Jurkat, Clone E6-1 (cell line): Measurements from ENCODE around the gene TMEM181.
A peak's percentile ranks its signal among the peaks of the same experiment; 100 is the strongest.

Experiments used
- DNase-seq: peaks from one replicate; pipeline ENCODE4 v3.0.0-alpha.2; 2011; ENCODE audit warnings: low read depth, low spot score
- H3K4me3 ChIP-seq: 2 replicates; pipeline ENCODE4 v1.5.1; 2011; ENCODE audit warnings: mild to moderate bottlenecking, low read length, control low read depth, moderate library complexity

TMEM181 gene

DNA sequence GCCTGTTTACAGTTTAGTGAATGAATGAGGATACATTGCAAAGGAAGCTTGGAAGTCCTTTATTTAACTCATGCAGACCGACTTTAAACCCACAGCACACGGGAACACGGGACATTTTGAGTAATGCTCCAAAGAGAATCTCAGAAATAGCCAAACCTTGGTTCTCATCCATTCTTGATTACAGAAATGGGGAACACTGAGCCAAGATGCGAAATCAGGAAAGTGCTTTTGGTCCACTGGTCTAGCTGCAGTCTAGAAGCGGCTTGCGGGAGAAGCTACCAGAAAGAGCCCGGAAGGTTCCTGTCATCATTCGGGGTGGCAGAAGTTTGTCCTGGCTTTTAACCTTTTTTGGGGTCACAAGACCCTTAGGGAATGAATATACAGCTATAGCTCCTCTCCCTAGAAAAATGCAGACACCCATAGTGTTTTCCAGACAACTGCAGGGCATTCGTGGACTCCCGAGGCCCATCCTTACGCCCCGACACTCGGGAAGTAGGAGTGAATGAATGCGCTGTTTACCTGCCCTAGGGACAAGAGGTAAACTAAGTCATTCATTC is 475 bp upstream of the TMEM181 start:
- DNase-seq, result no peak
- peak overlapping the region; percentile 55 for H3K4me3 ChIP-seq

DNA sequence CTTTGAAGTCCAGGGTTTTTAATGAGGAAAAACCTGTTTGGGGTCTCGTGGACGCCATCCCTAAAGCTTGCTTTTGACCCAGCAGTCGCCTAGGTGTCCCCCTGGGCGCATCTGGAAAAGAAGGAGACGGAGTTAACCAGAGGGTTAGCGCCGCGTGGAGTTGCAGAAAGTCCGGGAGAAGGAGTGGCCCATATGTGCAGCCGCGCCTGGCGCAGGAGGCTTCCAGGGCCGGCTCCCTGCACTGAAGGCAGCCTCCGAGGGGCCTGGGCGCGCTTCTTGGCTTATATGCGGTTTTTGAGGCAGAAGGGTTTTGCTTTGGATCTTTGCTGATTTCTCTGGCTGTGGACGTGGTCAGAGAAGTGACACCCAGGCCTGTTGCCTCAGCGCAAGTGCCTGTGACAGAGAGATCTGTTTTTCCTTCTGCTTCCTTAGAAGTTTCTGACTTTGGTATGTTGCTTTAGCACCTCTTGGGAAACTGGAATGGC is 987 bp downstream of the TMEM181 start:
- DNase-seq, result no peak
- peak overlapping the region; percentile 70 for H3K4me3 ChIP-seq

DNA sequence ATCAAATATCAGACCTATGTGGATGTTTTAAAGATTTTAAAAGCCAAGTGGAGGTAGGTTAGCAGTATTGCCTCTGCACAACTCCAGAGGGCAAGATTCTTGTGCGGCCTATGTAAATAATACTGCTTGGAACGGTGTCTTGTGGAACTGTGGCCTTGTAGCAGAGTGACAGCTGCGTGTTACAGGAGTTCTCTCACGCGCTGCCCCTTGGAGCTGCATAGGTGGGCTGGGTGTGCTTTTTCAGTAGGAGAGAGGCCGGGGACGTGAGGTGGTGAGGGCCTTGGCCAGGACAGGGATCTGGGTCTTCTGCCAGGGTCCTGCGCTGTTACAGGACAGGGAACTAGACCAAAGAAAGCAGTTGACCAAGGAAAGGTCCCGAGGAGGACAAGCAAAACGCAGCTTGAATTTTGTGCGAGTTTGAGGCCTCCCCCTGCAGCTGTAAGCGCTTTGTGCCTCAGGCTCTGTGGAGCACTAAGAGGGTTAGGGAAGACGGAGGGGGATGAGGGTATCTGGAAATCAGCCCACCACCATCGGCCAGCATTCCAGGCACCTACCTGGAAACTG is 1.5 kb downstream of the TMEM181 start:
- H3K4me3 ChIP-seq, result peak overlapping the region; percentile 70
- no peak for DNase-seq

DNA sequence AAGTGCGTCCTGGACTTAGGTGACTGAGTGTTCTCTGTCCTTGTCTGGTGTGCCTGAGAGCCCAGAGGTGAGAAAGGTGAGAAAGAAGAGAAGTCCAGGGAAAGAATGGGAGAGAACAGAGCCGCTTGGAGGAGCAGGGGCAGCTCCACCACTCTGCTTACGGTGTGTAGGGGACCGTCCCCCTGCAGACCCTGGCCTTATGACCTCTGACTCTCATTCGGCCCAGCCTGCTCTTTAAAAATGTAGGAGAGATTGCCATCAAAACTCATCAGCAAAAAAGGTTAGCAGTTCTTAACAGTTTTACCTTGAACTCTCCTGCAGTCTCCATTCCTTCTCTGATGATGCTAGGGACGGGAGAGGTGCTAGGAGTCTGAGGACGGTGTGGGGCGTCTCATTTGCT is 2.0 kb downstream of the TMEM181 start:
- no peak for DNase-seq
- no peak overlapping the region for H3K4me3 ChIP-seq

DNA sequence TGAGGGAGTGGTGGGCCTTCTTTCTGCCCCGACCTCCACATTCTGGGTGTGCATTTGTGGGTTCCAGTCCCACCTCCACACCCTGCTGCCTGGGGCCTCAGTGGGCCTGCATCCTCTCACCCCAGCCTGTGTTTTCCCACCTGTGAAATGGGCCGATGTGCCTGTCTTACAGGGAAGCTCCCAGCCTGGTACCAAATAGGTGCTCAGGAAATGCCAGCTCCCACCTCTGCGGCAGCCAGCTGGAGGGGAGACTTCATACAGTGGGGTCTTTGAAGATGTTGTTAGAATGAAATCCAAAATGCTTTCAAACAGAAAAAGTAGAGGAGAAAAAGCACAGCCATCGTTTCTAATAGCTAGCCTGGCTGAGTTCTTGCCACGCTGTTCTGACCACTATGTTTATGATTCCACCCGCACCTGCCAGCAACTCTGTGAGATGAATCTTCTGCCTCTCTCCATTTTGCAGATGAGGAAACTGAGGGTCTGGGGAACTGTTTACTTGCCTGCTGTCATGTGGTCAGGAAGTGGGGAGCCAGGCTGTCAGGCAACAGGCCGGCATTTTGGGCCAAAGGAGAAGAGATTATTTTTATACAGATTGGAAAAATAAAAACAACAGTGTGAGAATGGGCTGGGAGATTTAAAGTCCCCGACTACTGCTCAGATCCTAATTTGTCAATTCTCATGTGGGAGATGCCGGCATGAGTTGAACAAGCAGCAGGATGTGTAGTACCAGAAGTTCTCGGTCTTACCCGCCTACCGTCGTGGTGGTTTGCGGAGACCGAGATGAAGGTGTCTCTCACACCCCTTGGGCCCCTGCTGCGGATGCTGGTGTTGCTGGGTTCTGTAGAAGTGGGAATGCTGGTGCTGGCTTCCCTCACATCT is 4.6 kb downstream of the TMEM181 start:
- DNase-seq, result peak; percentile 35
- no peak overlapping the region for H3K4me3 ChIP-seq

DNA sequence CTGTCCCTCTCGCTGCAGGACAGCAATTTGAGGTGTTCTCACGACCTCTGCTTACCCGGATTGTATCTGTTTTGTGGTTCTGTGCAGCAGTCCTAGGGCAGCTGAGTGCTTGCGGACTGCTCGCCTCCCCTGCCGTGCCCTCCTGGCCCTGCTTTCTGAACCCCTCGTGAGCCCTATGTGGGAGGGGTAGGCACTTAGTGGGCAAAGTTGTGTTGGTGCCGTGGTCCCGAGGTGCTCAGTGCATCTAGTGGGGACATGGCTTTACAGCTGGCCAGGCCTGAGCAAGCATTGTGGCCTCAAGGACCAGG is 5.2 kb downstream of the TMEM181 start:
- no peak for DNase-seq
- no peak overlapping the region for H3K4me3 ChIP-seq

DNA sequence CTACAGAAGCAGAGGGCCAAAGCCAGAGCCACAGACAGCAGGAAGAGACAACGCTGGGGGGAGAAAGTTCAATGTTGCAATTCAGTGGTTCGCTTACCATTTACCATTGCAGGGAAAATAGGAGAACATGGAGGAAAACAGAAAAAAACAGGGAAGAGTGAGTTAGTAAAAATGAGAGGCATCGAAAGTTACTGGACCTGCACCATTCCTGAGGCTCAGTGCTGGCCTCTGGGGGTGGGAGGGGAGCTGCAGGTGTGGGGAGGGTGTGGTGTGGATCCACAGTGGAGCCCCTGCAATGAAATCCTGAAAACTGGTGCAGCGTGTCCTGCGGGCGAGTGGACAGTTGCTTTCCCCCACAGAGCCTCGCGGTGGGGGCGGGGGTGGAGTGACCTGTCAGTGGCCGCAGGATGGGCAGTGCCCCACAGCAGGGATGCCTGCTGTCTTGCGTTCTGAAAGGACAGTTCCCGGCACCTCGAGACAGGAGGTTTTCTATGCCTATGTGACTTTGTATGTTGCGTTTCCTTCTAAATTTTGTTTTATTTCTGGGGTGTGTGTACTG is 5.7 kb downstream of the TMEM181 start:
- DNase-seq, result no peak
- H3K4me3 ChIP-seq, result no peak overlapping the region

DNA sequence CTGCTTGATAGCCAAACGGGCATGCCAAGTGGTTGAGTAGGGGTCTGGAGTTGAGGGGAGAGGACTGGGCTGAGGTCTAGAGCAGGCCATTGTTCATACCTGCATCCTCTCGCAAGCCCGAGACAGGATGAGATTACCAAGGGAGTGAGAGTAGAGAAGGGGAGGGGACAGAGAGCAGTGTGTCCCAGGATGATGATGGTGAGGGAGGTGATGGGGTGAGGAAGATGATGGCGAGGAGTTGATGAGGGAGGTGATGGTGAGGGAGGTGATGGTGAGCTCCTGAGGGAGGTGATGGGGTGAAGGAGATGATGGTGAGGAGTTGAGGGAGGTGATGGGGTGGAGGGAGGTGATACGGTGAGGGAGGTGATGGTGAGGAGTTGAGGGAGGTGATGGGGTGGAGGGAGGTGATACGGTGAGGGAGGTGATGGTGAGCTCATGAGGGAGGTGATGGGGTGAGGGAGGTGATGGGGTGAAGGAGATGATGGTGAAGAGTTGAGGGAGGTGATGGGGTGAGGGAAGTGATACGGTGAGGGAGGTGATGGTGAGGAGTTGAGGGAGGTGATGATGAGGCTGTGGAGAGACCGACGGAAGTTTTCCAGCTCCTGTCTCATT is 6.4 kb downstream of the TMEM181 start:
- no peak for DNase-seq
- no peak overlapping the region for H3K4me3 ChIP-seq

DNA sequence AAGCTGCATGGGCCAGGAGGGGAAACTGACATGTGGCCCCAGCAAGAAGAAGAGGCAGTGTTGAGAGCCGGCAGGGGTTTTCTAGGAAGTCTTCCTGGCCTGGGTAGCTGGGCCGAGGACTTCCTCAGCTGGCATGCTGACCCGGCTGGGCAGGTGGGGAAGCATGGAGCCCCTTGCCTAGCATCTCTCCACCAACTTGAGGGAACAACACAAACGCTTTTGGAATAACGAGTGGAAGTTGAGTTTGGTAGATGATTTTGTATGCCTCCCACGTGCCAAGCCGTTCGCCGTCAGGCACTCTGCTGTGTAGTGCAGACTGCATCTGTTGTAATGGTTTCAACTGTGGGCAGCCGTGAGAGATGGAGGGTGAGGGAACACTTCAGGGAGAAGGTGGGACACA is 7.3 kb downstream of the TMEM181 start:
- no peak for DNase-seq
- no peak overlapping the region for H3K4me3 ChIP-seq

DNA sequence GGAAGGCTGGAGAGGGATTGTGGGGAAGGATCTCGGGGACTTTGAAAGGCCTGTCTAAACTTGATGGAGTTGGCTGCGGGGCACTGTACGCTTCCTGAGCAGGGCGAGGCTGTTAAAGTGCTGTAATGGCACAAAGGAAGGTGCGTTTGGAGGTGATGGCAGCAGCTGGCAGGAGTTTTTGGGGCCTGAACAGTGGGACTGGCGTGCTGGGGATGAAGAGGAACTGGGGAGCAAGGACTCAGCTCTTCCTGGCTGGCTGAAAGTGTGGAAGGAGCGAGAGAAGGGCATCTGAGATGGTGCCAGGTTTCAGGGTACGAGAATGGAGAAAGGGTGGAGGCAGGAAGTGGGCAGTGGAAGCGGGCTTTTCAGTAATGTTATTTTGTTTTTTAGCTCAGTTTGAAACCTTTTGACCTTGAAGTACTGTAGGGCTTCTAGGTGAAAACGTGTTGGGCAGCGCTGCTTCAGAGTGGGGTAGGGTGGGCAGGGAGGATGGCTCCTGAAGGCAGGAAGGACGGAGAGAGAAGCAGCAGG is 8.0 kb downstream of the TMEM181 start:
- DNase-seq, result no peak
- H3K4me3 ChIP-seq, result no peak overlapping the region

DNA sequence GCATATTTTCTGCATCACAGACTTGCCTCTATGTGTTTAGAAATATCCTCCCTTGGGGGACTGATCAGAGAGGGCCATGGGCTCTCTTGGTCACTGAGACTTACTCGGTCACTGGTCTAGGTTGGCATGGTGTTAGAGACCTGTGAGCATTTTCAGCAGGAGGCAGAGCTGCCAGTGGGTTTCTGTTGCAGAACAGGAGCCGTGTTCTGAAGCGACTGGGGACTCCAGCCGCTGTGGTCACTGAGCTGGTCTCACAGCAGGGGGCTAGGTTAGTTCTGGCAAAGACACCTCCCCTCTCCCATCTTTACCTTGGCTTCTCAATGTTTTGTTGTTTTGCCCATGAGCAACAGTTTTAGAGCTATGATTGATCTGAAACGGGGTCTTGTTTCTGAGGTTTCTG is 8.7 kb downstream of the TMEM181 start:
- H3K4me3 ChIP-seq, result no peak overlapping the region
- DNase-seq, result no peak

DNA sequence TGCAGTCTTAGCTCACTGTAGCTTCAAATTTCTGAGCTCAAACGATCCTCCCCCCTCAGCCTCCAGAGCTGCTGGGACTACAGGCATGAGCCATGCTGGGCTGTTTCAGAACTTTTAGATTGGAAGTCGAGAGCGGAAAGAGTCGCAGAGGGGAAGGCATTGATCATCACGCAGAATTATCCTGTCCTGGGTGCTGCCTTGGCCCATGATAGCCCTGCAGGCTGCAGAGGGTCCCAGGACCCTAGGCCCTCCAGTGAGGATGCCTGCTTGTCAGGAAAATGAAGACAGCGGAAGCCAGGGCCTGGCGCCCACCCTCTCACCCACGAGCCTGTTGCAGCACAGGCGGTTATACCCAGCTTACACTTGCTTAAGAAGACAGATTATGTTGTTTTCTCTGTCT is 9.1 kb downstream of the TMEM181 start:
- DNase-seq, result no peak
- no peak overlapping the region for H3K4me3 ChIP-seq

DNA sequence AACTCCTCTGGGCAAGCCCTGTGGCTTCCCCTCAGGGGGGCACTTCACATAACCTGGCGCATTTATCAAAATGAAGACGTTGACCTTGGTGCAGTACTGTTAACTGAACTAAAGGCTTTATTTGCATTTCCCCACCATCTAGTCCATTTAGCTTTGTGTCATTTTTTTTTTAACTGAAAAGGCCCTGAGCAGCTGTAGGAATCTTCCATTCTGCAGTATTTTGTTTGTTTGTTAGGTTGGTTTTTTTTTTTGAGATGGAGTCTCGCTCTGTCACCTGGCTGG is 10.7 kb downstream of the TMEM181 start:
- H3K4me3 ChIP-seq, result no peak overlapping the region
- no peak for DNase-seq

DNA sequence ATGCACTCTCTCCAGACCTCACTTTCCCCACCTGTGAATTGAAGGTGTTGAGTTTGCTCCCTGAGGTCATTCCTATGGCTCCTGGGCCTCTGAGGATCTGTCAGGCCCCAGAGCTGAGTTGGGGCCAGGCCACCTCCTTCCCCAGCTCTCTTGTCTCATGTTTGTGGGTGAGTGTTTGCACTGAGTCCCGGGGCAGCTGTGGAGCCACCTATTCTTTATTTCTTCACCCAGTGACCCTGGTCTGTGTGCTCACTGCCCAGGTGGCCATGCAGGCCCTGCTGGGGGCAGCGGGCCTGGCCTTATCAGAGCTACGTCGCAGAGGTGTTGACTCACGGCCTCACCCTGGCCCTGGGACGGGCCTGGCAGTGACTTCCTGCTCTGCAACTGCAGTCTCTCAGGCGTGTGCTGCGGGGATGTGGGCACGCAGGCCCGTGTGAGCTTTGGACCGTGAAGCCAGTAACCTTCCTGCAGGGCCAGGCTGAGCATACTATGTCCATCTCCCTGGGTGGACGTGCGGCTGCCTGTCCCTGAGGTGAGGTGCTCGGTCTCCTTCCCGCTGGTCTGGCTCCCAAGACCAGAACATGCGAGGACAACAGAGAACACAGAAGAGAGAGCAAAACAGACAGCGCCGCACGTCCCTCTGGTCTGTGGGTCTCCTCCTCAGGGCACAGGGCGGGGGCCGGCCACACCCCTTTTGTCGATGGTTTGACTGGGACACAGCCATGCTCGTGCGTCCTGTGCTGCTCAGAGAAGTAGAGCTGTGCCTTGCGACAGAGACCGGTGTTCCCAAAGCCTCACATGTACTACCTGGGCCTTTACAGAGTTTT is 12.1 kb downstream of the TMEM181 start:
- no peak overlapping the region for H3K4me3 ChIP-seq
- DNase-seq, result no peak

DNA sequence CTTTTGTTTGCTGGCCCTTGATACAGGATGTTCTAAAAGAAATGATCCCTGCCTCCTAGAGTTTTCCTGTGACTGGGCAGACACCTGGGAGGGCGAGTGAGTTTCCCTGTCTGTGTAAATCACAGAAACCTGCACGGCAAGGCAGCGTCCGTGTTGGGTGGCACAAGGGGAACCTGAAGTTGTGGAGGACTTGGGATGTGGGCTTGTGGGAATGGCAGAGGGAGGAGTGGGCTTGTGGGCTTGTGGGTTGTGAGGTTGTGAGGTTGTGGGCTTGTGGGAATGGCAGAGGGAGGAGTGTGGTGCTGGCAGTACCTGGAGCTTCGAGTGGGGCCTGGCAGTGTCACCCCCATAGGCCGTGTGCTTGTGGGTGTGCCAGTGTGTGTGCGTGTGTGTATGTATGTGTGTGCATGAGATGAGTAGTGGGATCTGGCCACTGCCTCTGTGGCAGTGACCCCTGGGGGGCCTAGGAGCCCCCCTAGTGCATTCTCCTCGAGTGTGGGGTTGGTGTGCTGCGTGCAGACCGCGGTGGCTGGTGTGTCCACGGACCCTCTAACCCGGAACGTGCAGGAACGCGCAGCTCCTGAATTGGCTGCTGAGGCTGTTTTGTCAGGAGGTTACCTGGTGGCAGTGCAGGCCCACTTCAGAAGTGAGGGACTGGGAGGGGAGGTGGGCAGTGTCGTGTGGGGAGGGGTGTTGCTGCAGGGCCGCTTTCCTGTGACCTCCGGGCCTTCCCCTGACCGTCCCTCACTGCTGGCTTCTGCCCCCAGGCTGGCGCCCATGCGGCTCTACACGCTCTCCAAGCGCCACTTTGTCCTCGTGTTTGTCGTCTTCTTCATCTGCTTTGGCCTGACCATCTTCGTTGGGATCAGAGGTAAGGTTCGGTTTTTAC is 13.0 kb downstream of the TMEM181 start:
- H3K4me3 ChIP-seq, result no peak overlapping the region
- no peak for DNase-seq

DNA sequence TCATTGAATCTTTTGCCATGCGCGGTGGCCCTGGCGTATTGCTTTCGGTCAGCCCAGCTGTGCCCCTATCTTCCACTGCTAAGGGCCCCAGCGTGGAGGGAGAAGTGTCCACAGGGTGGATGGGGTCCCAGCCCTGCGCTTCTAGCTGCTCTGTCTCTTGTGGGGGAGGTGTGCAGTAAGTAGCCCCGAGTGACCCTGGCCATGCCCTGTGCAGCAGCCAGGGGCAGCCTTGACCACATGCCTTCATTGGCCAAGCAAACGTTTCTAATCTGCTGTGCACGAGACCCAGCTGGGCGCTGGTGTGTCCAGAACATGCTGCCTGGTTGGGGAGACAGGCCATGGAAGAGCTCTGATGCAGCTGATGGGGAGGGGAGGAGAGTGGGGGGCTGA is 13.6 kb downstream of the TMEM181 start:
- no peak for DNase-seq
- no peak overlapping the region for H3K4me3 ChIP-seq

DNA sequence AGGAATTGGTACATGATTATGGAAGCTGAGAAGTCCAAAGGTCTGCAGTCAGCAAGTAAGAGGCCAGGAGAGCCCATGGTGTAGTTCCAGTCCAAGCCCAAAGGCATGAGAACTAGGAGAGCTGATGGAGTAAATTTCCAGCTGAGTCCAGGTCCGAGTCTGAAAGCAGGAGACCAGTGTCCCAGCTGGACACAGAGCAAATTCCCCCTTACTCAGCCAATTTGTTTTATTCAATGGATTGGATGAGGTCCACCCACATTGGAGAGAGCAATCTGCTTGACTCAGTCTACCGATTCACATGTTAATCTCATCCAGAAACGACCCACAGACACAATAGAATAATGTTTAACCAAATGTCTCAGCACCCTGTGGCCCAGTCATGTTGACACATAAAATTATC is 14.9 kb downstream of the TMEM181 start:
- H3K4me3 ChIP-seq, result no peak overlapping the region
- DNase-seq, result no peak

DNA sequence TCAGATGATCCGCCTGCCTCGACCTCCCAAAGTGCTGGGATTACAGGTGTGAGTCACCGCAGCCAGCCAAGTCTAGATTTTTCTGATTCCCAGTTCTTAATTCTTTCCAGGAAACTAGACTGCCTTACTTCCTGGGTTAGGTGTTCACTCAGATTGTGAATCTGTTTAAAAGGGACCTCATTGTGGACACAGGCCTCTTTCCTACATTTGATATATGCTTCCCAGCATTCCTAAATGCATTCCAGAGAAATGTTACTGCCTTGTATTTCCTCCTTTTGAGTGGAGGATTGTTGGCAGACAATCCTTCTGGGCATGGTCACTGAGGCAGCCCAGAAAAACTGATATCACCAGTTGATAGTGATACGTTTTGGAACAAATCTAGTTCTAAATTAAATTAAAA is 15.7 kb downstream of the TMEM181 start:
- H3K4me3 ChIP-seq, result no peak overlapping the region
- DNase-seq, result no peak
